Esophagus (tissue), 2 donors: ENCODE data around the gene ITPR3. TPM values are rescaled to one million over a fixed set of nuclear protein-coding genes. Genes with fewer than 3 reads are reported as not detected.
"Not testable (repeated sequence)": the region's sequence is repeated elsewhere in the genome, so short reads cannot be mapped to it uniquely, and the experiment has no call there.

Source experiments
- H3K27ac ChIP-seq, 2 donors: one replicate each; pipeline ENCODE4 v1.5.1; 2013; ENCODE audit warnings: low read depth in 2 of 2, mild to moderate bottlenecking in 2 of 2, inconsistent platforms in 1 of 2, low read length in 1 of 2, moderate library complexity in 1 of 2
- H3K27me3 ChIP-seq, 2 donors: one replicate each; pipeline ENCODE4 v1.6.1; 2013; ENCODE audit warnings: low read length in 2 of 2, control low read depth in 1 of 2, mild to moderate bottlenecking in 1 of 2; ENCODE audit not compliant: insufficient read depth in 2 of 2, control insufficient read depth in 1 of 2
- H3K36me3 ChIP-seq, 2 donors: one replicate each; pipeline ENCODE4 v1.6.1; 2013; ENCODE audit warnings: low read length in 1 of 2; ENCODE audit not compliant: control insufficient read depth in 2 of 2, insufficient read depth in 2 of 2
- H3K4me1 ChIP-seq, 2 donors: one replicate each; pipeline ENCODE4 v1.6.1; 2013; ENCODE audit warnings: low read length in 1 of 2; ENCODE audit not compliant: control insufficient read depth in 2 of 2, insufficient read depth in 2 of 2
- H3K4me3 ChIP-seq, 2 donors: one replicate each; pipeline ENCODE4 v1.5.1; 2013; ENCODE audit warnings: low read length in 2 of 2, mild to moderate bottlenecking in 2 of 2, low read depth in 1 of 2, moderate library complexity in 1 of 2
- H3K9me3 ChIP-seq, 2 donors: one replicate each; pipeline ENCODE4 v1.6.1; 2013; ENCODE audit warnings: mild to moderate bottlenecking in 2 of 2, low read depth in 1 of 2, low read length in 1 of 2, moderate library complexity in 1 of 2; ENCODE audit not compliant: control insufficient read depth in 2 of 2, insufficient read depth in 1 of 2
- WGBS, 2 donors: extraction: QIAGEN DNeasy Blood & Tissue Kit; methylation state at CpG; one replicate each; pipeline ENCODE4 v1.1.7; 2013; 5-methylcytosine and 5-hydroxymethylcytosine counted together
- polyA plus RNA-seq, 2 donors: library from polyadenylated mRNA; stranded (reverse); fragments of 200-250 nt; gene quantifications; one replicate each; pipeline ENCODE4 v1.2.3, GENCODE V29; 2013
- donor health status: healthy with polysubstance abuse.
- donor health status: Bipolar disorder and iron deficiency.

Gene ITPR3
- polyA plus RNA-seq, 2 donors = 11.9 to 15.0 TPM

GRCh38 chr6:33590531-33591198 is 30.5 kb upstream of the ITPR3 start:
- WGBS, 2 donors = 56 to 57% methylated on average over 13 to 15 of the region's 15 CpGs
- peaks cover 0 to 23% of the 10 kb centered on the region in 2 donors for H3K4me1 ChIP-seq
- H3K36me3 ChIP-seq = no peaks in the 10 kb centered on the region
- H3K27me3 ChIP-seq = no peaks in the 10 kb centered on the region
- peak overlapping the region; percentile 70 to 73 for H3K27ac ChIP-seq
- H3K9me3 ChIP-seq = no peaks in the 10 kb centered on the region
- no peak overlapping the region for H3K4me3 ChIP-seq

GRCh38 chr6:33591424-33592032 is 29.6 kb upstream of the ITPR3 start:
- peaks cover 0 to 23% of the 10 kb centered on the region in 2 donors for H3K4me1 ChIP-seq
- H3K36me3 ChIP-seq = no peaks in the 10 kb centered on the region
- H3K27ac ChIP-seq = peak overlapping the region in 1 of 2 donors; percentile 73
- H3K9me3 ChIP-seq = no peaks in the 10 kb centered on the region
- WGBS, 2 donors = 94 to 95% methylated on average over 9 of the region's 9 CpGs
- no peaks in the 10 kb centered on the region for H3K27me3 ChIP-seq
- no peak overlapping the region for H3K4me3 ChIP-seq

- no peaks in the 10 kb centered on the region for H3K9me3 ChIP-seq
- H3K4me3 ChIP-seq = no peak overlapping the region
- 85% methylated on average over 7 of the region's 7 CpGs for WGBS, 2 donors
- no peak overlapping the region for H3K27ac ChIP-seq
- H3K27me3 ChIP-seq = no peaks in the 10 kb centered on the region
- no peaks in the 10 kb centered on the region for H3K36me3 ChIP-seq
- peaks cover 0 to 23% of the 10 kb centered on the region in 2 donors for H3K4me1 ChIP-seq
These were observed 28.9 kb upstream of the ITPR3 start for GRCh38 chr6:33592280-33592594.

- H3K27ac ChIP-seq = no peak overlapping the region
- WGBS, 2 donors = 35 to 39% methylated on average over 43 to 57 of the region's 57 CpGs
- H3K27me3 ChIP-seq = no peaks in the 10 kb centered on the region
- no peaks in the 10 kb centered on the region for H3K9me3 ChIP-seq
- H3K4me1 ChIP-seq = peaks cover 0 to 23% of the 10 kb centered on the region in 2 donors
- H3K4me3 ChIP-seq = peak overlapping the region; percentile 4 to 15
- no peaks in the 10 kb centered on the region for H3K36me3 ChIP-seq
These were observed 28.3 kb upstream of the ITPR3 start for GRCh38 chr6:33592595-33593413.

- H3K9me3 ChIP-seq = no peaks in the 10 kb centered on the region
- no peaks in the 10 kb centered on the region for H3K27me3 ChIP-seq
- H3K4me1 ChIP-seq = peaks cover 0 to 23% of the 10 kb centered on the region in 2 donors
- no peaks in the 10 kb centered on the region for H3K36me3 ChIP-seq
- H3K27ac ChIP-seq = no peak overlapping the region
- 23 to 37% methylated on average over 4 of the region's 4 CpGs for WGBS, 2 donors
- H3K4me3 ChIP-seq = peak overlapping the region; percentile 4 to 15
These were observed 27.8 kb upstream of the ITPR3 start for GRCh38 chr6:33593414-33593727.

- WGBS, 2 donors = 91 to 92% methylated on average over 18 of the region's 18 CpGs
- H3K4me3 ChIP-seq = no peak overlapping the region
- no peak overlapping the region for H3K27ac ChIP-seq
- no peaks in the 10 kb centered on the region for H3K9me3 ChIP-seq
- H3K4me1 ChIP-seq = peaks cover 4 to 25% of the 10 kb centered on the region in 2 donors
- no peaks in the 10 kb centered on the region for H3K27me3 ChIP-seq
- no peaks in the 10 kb centered on the region for H3K36me3 ChIP-seq
These were observed 25.9 kb upstream of the ITPR3 start for GRCh38 chr6:33595001-33595846.

GRCh38 chr6:33596894-33597293 is 24.2 kb upstream of the ITPR3 start:
- WGBS, 2 donors = 74 to 84% methylated on average over 5 of the region's 5 CpGs
- H3K36me3 ChIP-seq, H3K4me3 ChIP-seq, H3K27me3 ChIP-seq, H3K9me3 ChIP-seq, H3K27ac ChIP-seq: not testable (repeated sequence)
- H3K4me1 ChIP-seq = peaks cover 4 to 15% of the 10 kb centered on the region in 2 donors

GRCh38 chr6:33597551-33598322 is 23.4 kb upstream of the ITPR3 start:
- WGBS, 2 donors = 65 to 85% methylated on average over 4 of the region's 4 CpGs
- Histone ChIP-seq H3K4me1 (peaks cover 4 to 14% of the 10 kb centered on the region in 2 donors), H3K9me3 (no peaks in the 10 kb centered on the region), H3K36me3 (no peaks in the 10 kb centered on the region), H3K27me3 (no peaks in the 10 kb centered on the region), H3K4me3 (no peak overlapping the region), H3K27ac (no peak overlapping the region)
